NCI-H1417 treated with DMSO at 0.1 percent for 48 hours (cell line): ENCODE measurements around the gene DRG2.

Source experiments
- DNase-seq: peaks from one replicate; lab custom pipeline; 2025; lab: John Stamatoyannopoulos, UW

Gene DRG2

DNA sequence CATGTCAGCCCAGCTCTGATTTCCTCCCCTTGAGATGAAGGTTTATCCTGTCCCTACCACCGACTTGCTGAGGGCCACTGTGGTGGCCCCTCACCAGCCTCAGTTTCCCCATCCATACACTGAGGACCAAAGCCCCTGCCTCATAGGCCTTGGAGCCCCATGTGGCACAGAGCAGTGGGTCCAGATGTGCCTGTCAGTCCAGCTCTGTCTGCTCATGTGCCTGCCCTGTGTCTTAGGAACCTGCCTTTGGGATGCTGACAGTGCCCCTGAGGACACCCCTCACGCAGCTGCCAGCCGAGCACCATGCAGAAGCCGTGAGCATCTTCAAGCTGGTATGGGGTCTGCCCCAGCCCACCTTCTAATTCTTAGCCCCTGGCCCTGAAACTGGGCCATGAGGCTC is 56.5 kb downstream of the DRG2 start:
- DNase-seq: no peak

GRCh38 chr17:18144855-18145254 is 57.1 kb downstream of the DRG2 start:
- DNase-seq: no peak

- no peak for DNase-seq
Measured at GRCh38 chr17:18145811-18146210, 58.1 kb downstream of the DRG2 start.

DNA sequence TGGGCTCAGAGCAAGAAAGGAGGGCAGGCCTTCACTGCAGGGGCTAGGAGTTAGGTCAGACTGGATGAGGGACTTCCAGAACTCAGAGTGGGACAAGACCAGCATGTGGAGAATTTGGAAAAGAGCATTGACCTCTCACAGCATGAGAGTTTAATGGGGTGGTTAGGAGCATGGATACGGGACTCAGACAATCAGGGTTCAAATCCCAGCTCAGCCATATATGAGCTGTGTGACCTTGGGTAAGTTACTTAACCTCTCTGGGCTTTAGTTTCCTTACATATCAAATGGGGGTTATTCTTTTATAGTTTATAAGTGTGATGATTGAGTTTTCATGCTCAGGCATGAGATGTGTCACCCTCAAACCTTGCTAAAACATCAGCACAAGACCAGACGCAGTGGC is 58.5 kb downstream of the DRG2 start:
- no peak for DNase-seq

- no peak for DNase-seq
Measured at GRCh38 chr17:18146980-18147379, 59.2 kb downstream of the DRG2 start.

DNA sequence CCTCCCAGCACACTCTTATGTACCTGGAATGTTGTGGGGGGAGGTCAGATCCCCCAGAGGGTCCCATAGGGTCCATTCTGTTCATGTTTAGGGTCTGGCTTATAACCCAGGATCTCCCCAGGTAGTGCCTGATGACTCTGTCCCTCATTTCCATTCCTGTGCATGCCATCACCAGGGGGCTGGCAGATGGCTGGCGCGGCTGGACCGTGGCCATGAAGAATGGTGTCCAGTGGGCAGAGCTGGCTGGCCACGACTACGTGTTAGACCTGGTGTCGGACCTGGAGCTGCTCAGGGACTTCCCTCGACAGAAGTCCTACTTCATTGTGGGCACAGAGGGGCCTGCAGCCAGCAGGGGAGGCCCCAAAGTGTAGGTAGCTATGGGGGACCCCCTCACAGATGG is 60.8 kb downstream of the DRG2 start:
- DNase-seq: no peak

GRCh38 chr17:18151290-18151689 is 63.5 kb downstream of the DRG2 start:
- no peak for DNase-seq

DNA sequence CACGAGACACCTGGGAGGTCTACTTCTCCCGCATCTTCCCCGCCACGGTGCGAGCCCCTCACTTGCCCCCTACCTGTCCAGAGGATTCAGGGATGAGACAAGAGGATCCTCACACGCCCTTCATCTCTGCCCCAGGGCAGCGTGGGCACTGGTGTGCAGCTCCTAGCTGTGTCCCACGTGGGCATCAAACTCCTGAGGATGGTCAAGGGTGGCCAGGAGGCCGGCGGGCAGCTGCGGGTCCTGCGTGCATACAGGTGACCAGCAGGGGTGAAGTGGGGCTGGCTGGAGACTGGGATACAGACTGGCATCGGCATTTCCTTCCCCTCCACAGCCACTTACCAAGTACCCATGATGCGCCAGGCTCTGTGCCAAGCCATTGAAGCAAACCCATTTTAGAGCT is 67.4 kb downstream of the DRG2 start:
- no peak for DNase-seq

DNA sequence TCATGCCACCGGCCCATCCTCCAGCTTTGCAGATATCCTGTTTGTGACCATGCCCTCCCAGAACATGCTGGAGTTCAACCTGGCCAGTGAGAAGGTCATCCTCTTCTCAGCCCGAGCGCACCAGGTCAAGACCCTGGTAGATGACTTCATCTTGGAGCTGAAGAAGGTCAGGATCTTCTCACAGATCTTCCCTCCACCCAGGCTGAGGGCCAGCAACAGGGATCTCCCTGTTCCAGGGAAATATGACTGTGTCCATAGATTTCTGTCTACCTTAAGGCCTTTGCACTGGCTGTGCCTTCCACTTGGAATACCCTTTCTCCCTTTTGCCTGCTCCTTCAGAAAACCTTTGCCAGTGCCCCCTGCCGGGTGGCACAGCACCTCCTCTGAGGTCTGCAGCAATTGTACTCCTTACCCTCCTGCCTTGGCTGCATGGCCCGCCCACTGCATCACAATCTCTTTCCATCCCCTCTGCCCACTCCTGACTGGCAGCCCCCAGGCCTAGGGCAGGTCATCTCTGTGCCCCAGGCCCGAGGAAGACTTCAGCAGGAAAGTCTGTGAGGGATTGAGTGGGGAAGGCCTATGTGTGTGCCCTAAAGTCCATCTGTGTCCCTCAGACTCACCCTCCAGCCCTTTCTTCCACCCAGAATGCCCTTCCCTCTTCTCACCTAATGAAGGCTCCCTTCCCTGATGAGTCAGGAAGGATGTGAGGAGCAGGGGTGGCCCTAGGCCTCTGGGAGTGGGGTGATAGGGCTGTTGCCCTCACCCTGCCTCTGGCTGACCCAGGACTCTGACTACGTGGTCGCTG is 68.6 kb downstream of the DRG2 start:
- DNase-seq: no peak

- DNase-seq: no peak
Measured at GRCh38 chr17:18156976-18157280, 69.2 kb downstream of the DRG2 start.
